ENCODE measurements around the gene DHX16.

The DHX16 gene

GRCh38 chr6:30707281-30707850, 34.6 kb upstream of the DHX16 start:
- no peak for DNase-seq (ENCODE audit: low read depth in 2 of 2)
- H3K4me3 ChIP-seq (replicated peaks in 1 of 2; ENCODE audit: low read depth in 2 of 2, low read length in 2 of 2) = no peak overlapping the region

GRCh38 chr6:30705620-30706019, 32.8 kb upstream of the DHX16 start:
- DNase-seq (ENCODE audit: low read depth in 2 of 2) = no peak
- TF ChIP-seq CTCF (IDR thresholded peaks at IDR 0.05; ENCODE audit: low read depth, low read length) = no peak
- H3K4me3 ChIP-seq (replicated peaks in 1 of 2; ENCODE audit: low read depth in 2 of 2, low read length in 2 of 2) = no peak overlapping the region

More at GRCh38 chr6:30707281-30707850, 34.6 kb upstream of the DHX16 start:
- no peak for TF ChIP-seq CTCF (IDR thresholded peaks at IDR 0.05; ENCODE audit: low read depth, low read length)

- no peak overlapping the region for H3K4me3 ChIP-seq (replicated peaks in 1 of 2; ENCODE audit: low read depth in 2 of 2, low read length in 2 of 2)
- DNase-seq (ENCODE audit: low read depth in 2 of 2) = peak in 1 of 2 donors; percentile 45
- no peak for TF ChIP-seq CTCF (IDR thresholded peaks at IDR 0.05; ENCODE audit: low read depth, low read length)
These were observed 31.0 kb upstream of the DHX16 start for GRCh38 chr6:30703821-30704220.

GRCh38 chr6:30703011-30703410, 30.2 kb upstream of the DHX16 start:
- DNase-seq (ENCODE audit: low read depth in 2 of 2) = no peak
- H3K4me3 ChIP-seq (replicated peaks in 1 of 2; ENCODE audit: low read depth in 2 of 2, low read length in 2 of 2) = no peak overlapping the region
- TF ChIP-seq CTCF (IDR thresholded peaks at IDR 0.05; ENCODE audit: low read depth, low read length) = no peak

GRCh38 chr6:30700340-30700739, 27.5 kb upstream of the DHX16 start:
- H3K4me3 ChIP-seq (replicated peaks in 1 of 2; ENCODE audit: low read depth in 2 of 2, low read length in 2 of 2) = no peak overlapping the region
- no peak for TF ChIP-seq CTCF (IDR thresholded peaks at IDR 0.05; ENCODE audit: low read depth, low read length)
- DNase-seq (ENCODE audit: low read depth in 2 of 2) = no peak

GRCh38 chr6:30696432-30696831, 23.6 kb upstream of the DHX16 start:
- H3K4me3 ChIP-seq (replicated peaks in 1 of 2; ENCODE audit: low read depth in 2 of 2, low read length in 2 of 2) = no peak overlapping the region
- TF ChIP-seq CTCF (IDR thresholded peaks at IDR 0.05; ENCODE audit: low read depth, low read length) = no peak
- no peak for DNase-seq (ENCODE audit: low read depth in 2 of 2)

Data from cardiac fibroblast (primary cell).